SK-N-MC (cell line): Measurements from ENCODE around the gene AATF.

ENCODE experiments used
- EZH2 ChIP-seq: fragments of 200-600 bp; sonication (generic); IDR thresholded peaks from one replicate; pipeline ENCODE4 v1.6.1; 2017; ENCODE audit warnings: antibody characterized with exemption
- FOXP2 ChIP-seq: optimal IDR thresholded peaks from 2 replicates; pipeline ENCODE3; 2011; ENCODE audit warnings: mild to moderate bottlenecking, moderate library complexity; ENCODE audit not compliant: insufficient read depth; ENCODE audit errors: extremely low read length, control extremely low read depth

- TF ChIP-seq EZH2 (no peak), FOXP2 (no peak)
Measured at GRCh38 chr17:36977066-36977465, 28.3 kb downstream of the AATF start.
